ENCODE measurements around the gene AKR1B1. TPM values are rescaled to one million over a fixed set of nuclear protein-coding genes. Genes with fewer than 3 reads are reported as not detected.

AKR1B1 gene
- total and polyA plus RNA-seq, 4 donors, result 27.0 to 76.0 (median 46.4) TPM

GRCh38 chr7:134443396-134444070, 15.4 kb downstream of the AKR1B1 start:
- DNase-seq, result no peak
- Histone ChIP-seq H3K4me1 (ENCODE audit: control insufficient read depth in 5 of 5, insufficient read depth in 5 of 5, low read length in 5 of 5) (no peaks in the 10 kb centered on the region), H3K9me3 (ENCODE audit: control insufficient read depth in 4 of 4, insufficient read depth in 3 of 4, low read length in 3 of 4) (no peaks in the 10 kb centered on the region), H3K4me3 (no peak overlapping the region), H3K9ac (ENCODE audit: insufficient read depth in 1 of 2, low read length in 2 of 2) (no peak overlapping the region), H3K27me3 (ENCODE audit: control insufficient read depth in 3 of 3, insufficient read depth in 3 of 3, low read length in 2 of 3) (no peaks in the 10 kb centered on the region), H3K36me3 (ENCODE audit: control insufficient read depth in 4 of 4, insufficient read depth in 4 of 4, low read length in 4 of 4) (peaks cover 6 to 47% (median 28%) of the 10 kb centered on the region in 4 donors), H3K27ac (ENCODE audit: low read depth in 1 of 2, low read length in 1 of 2) (no peak overlapping the region)
- no peak for ATAC-seq (ENCODE audit: insufficient read depth, low FRiP score)
- 92 to 95% methylated on average over 10 of the region's 10 CpGs for WGBS, 2 donors
- TF ChIP-seq CTCF (IDR thresholded peaks at IDR 0.05; ENCODE audit: control extremely low read depth, extremely low read depth), result no peak

GRCh38 chr7:134442441-134443220, 16.3 kb downstream of the AKR1B1 start:
- no peak for TF ChIP-seq CTCF (IDR thresholded peaks at IDR 0.05; ENCODE audit: control extremely low read depth, extremely low read depth)
- Histone ChIP-seq H3K36me3 (ENCODE audit: control insufficient read depth in 4 of 4, insufficient read depth in 4 of 4, low read length in 4 of 4) (peaks cover 6 to 43% (median 26%) of the 10 kb centered on the region in 4 donors), H3K9ac (ENCODE audit: insufficient read depth in 1 of 2, low read length in 2 of 2) (no peak overlapping the region), H3K4me1 (ENCODE audit: control insufficient read depth in 5 of 5, insufficient read depth in 5 of 5, low read length in 5 of 5) (no peaks in the 10 kb centered on the region), H3K4me3 (no peak overlapping the region), H3K27me3 (ENCODE audit: control insufficient read depth in 3 of 3, insufficient read depth in 3 of 3, low read length in 2 of 3) (no peaks in the 10 kb centered on the region), H3K27ac (ENCODE audit: low read depth in 1 of 2, low read length in 1 of 2) (no peak overlapping the region), H3K9me3 (ENCODE audit: control insufficient read depth in 4 of 4, insufficient read depth in 3 of 4, low read length in 3 of 4) (no peaks in the 10 kb centered on the region)
- 88 to 94% methylated on average over 9 of the region's 9 CpGs for WGBS, 2 donors
- ATAC-seq (ENCODE audit: insufficient read depth, low FRiP score) (no peak), DNase-seq (no peak)

- no peak overlapping the region for H3K4me3 ChIP-seq
- H3K9me3 ChIP-seq (ENCODE audit: control insufficient read depth in 4 of 4, insufficient read depth in 3 of 4, low read length in 3 of 4), result no peaks in the 10 kb centered on the region
- WGBS, 2 donors, result 96 to 97% methylated on average over 4 of the region's 4 CpGs
- no peaks in the 10 kb centered on the region for H3K4me1 ChIP-seq (ENCODE audit: control insufficient read depth in 5 of 5, insufficient read depth in 5 of 5, low read length in 5 of 5)
- no peak for ATAC-seq (ENCODE audit: insufficient read depth, low FRiP score)
- H3K9ac ChIP-seq (ENCODE audit: insufficient read depth in 1 of 2, low read length in 2 of 2), result no peak overlapping the region
- DNase-seq, result no peak
- H3K27ac ChIP-seq (ENCODE audit: low read depth in 1 of 2, low read length in 1 of 2), result no peak overlapping the region
- no peak for TF ChIP-seq CTCF (IDR thresholded peaks at IDR 0.05; ENCODE audit: control extremely low read depth, extremely low read depth)
- no peaks in the 10 kb centered on the region for H3K27me3 ChIP-seq (ENCODE audit: control insufficient read depth in 3 of 3, insufficient read depth in 3 of 3, low read length in 2 of 3)
- peaks cover 0 to 33% (median 19%) of the 10 kb centered on the region in 4 donors for H3K36me3 ChIP-seq (ENCODE audit: control insufficient read depth in 4 of 4, insufficient read depth in 4 of 4, low read length in 4 of 4)
Measured at GRCh38 chr7:134441264-134441663, 17.6 kb downstream of the AKR1B1 start.

Measured in lung (tissue), 12 donors.